HG02970 (cell line): Measurements from ENCODE around the gene LPA.
"Not testable (repeated sequence)": the region's sequence is repeated elsewhere in the genome, so short reads cannot be mapped to it uniquely, and the experiment has no call there.

ENCODE experiments used
- ATAC-seq: cut with Tn5 transposase; IDR thresholded peaks from one replicate; pipeline ENCODE4 v1.9.1; 2021; ENCODE audit warnings: mild to moderate bottlenecking, moderate library complexity, moderate number of reproducible peaks; ENCODE audit not compliant: unreplicated experiment, low FRiP score

Gene LPA, protein sequence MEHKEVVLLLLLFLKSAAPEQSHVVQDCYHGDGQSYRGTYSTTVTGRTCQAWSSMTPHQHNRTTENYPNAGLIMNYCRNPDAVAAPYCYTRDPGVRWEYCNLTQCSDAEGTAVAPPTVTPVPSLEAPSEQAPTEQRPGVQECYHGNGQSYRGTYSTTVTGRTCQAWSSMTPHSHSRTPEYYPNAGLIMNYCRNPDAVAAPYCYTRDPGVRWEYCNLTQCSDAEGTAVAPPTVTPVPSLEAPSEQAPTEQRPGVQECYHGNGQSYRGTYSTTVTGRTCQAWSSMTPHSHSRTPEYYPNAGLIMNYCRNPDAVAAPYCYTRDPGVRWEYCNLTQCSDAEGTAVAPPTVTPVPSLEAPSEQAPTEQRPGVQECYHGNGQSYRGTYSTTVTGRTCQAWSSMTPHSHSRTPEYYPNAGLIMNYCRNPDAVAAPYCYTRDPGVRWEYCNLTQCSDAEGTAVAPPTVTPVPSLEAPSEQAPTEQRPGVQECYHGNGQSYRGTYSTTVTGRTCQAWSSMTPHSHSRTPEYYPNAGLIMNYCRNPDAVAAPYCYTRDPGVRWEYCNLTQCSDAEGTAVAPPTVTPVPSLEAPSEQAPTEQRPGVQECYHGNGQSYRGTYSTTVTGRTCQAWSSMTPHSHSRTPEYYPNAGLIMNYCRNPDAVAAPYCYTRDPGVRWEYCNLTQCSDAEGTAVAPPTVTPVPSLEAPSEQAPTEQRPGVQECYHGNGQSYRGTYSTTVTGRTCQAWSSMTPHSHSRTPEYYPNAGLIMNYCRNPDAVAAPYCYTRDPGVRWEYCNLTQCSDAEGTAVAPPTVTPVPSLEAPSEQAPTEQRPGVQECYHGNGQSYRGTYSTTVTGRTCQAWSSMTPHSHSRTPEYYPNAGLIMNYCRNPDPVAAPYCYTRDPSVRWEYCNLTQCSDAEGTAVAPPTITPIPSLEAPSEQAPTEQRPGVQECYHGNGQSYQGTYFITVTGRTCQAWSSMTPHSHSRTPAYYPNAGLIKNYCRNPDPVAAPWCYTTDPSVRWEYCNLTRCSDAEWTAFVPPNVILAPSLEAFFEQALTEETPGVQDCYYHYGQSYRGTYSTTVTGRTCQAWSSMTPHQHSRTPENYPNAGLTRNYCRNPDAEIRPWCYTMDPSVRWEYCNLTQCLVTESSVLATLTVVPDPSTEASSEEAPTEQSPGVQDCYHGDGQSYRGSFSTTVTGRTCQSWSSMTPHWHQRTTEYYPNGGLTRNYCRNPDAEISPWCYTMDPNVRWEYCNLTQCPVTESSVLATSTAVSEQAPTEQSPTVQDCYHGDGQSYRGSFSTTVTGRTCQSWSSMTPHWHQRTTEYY (N-terminal part only)

DNA sequence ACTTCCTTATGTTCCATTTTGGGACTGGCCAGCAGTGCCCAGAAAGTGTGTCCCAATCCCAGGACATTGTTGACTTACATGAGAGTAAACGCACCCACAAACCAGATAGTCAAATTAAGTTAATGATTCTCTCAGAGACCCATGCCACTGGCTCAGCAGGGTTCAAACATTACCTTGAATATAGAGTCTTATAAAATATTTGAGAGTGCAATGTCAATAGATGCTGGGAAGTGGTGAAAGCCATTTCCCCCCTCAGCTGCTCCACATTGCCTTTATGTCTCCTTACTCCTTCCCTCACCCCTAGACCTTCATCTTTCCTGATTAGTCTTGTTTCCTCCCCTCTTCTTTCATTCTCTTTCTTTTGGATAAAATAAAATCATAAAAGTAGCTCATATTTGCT is at the start of gene LPA:
Gene LPA, minus strand, starts transcription at position 78 of the 400 bp plus-strand sequence. Its CDS starts 61 bp downstream, at position 17.
- not testable (repeated sequence) for ATAC-seq

DNA sequence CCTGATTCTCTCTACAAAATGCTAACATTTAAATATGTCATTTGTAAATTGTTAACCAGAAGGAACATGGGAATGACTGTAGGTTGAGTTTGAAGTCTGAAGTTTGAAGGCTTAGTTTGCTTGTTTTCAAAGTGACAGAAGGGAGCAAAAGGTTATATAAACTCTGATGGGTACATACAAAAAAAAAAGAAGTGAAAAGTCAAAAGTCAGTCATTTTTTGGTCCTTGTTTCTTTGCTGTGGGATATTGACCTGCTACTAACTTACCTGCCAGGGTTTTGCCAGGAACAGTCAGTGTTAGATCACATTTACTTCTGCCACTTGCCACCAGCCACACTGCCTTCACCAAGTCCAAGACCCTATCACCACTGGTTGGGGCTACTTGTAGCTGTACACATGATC is 44.9 kb upstream of the LPA start:
- ATAC-seq = not testable (repeated sequence)

DNA sequence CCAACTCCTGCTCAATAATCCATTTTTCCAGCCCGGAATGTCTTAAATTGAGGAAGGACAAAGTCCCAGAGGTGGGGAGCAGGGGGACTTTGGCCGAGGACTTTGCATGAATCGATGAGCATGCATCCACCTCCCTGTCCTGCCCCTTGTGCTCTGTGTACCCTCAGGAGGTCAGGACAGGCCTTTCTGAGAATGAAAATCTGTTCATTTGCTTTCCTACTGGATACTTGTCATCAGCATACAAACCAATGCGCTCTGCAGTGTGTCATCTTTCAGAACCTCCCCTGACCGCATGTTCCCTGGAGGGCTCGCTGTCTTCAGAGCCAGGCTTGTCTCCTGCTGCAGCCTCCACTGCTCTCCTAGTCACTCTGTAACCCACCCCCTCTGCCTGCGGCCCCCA is 40.6 kb upstream of the LPA start:
- ATAC-seq = not testable (repeated sequence)

DNA sequence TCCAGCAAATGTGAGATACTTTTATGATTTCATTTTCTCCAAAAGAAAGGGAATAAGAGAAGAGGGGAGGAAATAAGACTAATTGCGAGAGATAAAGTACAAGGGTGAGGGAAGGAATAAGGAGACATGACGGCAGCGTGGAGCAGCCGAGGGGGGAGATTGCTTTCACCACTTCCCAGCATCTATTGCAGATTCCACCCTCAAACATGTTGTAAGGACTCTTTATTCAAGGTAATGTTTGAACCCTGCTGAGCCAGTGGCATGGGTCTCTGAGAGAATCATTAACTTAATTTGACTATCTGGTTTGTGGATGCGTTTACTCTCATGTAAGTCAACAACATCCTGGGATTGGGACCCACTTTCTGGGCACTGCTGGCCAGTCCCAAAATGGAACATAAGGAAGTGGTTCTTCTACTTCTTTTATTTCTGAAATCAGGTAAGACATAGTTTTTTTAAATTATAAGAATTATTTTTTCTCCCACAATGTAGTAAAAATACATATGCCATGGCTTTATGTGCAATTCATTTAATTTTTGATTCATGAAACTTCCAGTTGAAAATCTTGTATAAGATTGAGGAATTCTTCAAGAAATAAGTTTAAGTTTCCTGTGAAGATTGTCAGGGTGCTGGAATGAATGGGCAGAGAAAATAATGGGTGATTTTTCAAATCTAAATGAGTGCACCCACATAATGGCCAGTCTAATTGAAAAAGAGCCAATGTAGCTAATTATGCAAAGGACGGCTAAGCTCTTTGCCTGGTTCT is 38.0 kb upstream of the LPA start, which contains the start of gene PLG:
Gene PLG, plus strand, starts transcription at position 327 of the 763 bp plus-strand sequence. Its CDS starts 61 bp downstream, at position 388.
- not testable (repeated sequence) for ATAC-seq

DNA sequence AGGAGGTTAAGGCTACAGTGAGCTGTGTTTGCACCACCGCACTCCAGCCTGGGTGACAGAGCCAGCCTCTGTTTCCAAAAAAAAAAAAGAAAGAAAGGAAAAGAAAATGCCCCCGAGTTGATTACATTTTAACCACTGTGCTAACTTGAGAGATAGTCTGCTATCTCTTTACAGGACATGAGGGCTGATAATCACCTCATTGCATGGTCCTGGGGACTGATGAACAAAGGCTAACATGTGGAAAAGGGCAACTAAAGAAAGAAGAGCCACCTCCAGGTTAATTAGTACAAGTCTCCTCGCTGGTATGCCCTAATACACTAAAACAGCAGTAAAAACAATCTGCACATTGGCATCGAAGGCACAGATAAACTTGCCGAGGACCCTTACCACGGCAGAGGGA is 33.8 kb upstream of the LPA start:
- no peak for ATAC-seq

DNA sequence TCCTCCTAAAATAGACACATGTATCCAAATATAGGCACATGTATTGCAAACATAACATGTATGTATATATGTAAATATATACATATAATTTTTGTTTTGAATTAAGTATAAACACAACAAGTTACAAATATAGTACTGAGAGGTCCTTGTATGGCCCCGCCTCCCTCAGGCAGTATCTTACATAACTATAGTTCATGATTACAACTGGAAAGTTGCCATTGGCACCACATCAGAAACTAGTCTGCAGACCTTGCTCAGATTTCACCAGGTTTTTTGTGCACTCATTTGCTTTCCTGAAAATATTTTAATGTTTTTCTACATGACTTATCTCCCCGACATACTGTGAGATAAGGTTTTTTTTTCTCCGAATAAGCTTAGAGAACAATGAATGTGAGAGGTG is 32.8 kb upstream of the LPA start:
- ATAC-seq = not testable (repeated sequence)

DNA sequence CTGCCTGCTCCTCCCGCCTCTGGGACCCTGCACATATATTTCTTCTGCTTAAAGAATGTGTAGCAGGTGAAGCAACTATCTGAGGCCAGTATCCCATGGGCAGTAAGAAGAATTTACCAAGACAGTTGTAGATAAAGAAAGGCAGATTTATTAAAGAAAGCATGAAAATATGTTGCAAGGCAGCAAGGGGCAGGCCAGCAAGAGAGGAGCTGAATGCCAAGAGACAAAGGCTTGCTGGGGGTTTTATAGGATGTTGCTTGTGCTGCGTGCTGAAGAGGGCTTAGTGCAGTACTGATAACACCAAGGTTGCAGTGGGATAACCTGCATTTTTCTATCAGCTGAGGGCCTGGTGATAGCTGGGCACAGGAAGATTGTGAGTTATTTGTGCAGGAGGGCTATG is 31.5 kb upstream of the LPA start:
- not testable (repeated sequence) for ATAC-seq

DNA sequence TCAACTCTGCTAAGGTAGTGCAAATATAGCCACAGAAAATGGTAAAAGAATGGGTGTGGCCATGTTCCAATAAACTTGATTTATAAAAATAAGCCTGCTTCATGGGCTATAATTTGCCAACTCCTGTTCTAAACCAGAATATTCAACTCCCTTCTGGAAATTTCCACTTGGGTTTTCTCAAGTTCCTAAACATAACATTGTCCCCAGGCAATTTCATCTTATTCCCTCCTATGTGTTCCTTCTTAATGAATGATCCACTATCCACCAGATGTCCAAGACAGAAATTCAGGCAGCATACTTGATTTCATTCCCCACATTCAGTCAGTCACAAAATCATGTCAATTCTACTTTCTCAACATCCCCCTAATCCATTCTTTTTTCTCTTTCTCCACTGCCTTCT is 30.9 kb upstream of the LPA start:
- not testable (repeated sequence) for ATAC-seq

DNA sequence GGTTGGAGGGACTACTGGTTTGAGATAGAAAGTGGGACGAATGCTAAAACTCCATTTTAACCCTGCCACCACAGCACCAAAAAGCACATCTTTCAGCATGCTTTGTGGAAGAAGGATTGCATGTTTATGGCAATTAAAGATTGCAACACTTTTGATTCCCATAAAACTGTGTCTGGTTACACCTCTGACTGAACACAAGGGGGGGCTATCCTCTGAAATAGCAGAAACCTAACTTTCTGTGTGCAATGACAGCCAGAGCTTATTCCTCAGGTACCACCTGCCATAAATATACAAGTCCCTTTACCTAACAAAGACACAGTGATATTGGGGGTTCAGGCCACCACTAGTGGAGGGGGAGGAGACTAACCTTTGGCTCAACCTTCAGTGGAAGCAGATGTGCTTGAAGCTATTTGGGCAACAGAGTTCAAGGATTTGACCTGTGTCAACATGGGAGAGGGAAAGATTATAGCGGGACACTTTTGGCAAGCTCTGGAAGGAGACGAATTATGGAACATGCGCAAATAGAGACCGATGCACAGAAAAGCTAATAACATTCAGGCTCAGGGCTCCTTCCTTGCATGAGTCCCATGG is 28.4 kb upstream of the LPA start:
- no peak for ATAC-seq

DNA sequence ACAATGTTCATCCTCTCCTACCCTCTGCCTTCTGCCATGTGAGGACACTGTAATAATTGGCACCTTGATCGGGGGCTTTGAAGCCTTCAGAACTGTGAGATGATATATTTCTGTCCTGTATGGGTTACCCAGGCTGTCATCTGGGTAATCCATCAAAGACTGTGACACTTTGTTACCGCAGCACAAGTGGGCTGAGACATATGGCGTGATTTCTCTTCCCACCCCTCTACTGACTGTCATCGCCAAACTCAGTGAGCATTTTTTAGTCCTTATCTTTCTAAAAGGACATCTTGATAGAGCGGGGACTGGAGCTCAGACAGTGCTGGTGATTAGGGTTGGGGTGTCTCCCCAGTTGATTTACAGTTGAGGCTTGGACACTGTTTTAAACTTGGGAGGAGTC is 27.5 kb upstream of the LPA start:
- ATAC-seq = no peak

DNA sequence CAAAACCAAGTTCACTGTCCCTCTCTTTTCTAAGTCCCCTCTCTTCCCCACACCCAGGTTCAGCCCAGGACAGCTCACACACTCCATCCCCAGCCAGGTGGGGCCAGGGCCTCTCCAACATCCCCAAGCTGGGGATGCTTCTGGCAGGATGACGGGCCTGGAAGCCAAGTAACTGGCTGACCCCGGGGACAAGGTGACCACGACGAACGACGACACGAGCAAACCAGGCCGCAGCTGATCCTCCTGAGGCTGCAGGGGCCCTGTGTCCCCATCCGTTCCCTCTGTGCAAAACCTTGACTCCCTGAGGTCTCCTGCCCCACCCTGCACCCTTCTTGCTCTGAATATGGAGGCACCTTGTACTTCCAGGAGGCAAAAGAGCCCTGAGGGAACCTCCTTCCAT is 26.4 kb upstream of the LPA start:
- ATAC-seq = no peak

DNA sequence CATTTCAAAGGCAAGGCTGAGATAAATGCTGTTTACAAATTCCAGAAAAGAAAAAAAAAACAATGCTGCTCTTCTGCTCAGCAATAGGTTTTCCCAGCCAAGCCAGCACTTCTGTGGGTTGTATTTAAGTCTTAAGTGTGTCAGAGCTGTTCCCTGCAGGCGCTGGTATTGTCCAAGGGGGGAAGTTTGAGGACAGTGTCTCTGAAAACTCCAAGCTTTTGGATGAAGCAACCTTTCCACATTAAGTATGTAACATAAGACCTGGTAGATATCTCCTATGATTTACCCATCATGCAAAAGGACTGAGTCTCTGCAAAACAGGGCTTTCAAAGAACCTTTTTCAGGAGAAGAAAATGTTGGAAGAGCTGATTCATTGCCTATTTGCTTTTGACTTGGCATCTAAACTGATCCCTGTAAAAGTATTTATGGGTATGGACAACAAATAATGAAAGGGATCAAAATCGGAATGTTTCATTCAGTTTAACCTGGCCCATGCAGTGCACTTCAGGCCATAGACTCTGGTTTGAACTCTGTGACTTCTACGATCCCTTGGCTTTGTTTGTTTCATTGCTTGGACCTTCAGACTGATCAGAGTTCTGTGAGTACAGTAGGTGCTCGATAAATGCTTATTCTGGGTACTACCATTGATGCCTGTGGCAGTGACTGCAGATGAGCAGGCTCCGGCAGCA is 21.8 kb upstream of the LPA start:
- no peak for ATAC-seq

DNA sequence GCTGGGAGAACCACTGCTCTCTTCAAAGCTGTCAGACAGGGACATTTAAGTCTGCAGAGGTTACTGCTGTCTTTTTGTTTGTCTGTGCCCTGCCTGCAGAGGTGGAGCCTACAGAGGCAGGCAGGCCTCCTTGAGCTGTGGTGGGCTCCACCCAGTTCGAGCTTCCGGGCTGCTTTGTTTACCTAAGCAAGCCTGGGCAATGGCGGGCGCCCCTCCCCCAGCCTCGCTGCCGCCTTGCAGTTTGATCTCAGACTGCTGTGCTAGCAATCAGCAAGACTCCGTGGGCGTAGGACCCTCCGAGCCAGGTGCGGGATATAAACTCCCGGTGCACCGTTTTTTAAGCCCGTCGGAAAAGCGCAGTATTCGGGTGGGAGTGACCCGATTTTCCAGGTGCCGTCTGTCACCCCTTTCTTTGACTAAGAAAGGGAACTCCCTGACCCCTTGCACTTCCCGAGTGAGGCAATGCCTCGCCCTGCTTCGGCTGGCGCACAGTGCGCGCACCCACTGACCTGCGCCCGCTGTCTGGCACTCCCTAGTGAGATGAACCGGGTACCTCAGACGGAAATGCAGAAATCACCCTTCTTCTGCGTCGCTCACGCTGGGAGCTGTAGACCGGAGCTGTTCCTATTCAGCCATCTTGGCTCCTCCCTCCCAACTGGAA is 21.2 kb upstream of the LPA start:
- ATAC-seq = not testable (repeated sequence)

DNA sequence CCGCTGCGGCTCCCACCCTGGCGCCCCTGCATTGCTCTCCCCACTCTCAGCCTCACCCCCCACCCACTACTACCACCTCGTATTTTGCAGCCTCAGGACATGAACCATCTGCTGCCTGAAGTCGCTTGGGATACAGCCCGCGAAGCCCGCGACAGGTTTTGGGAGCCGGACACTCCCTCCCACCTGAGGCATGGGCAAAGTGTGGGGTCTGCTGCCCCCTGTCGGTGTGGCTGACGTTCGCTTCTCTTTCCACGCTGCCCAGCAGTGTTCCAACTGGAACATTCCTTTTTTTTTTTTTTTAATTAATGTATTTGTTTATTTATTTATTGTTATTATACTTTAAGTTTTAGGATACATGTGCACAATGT is 15.3 kb upstream of the LPA start:
- no peak for ATAC-seq

DNA sequence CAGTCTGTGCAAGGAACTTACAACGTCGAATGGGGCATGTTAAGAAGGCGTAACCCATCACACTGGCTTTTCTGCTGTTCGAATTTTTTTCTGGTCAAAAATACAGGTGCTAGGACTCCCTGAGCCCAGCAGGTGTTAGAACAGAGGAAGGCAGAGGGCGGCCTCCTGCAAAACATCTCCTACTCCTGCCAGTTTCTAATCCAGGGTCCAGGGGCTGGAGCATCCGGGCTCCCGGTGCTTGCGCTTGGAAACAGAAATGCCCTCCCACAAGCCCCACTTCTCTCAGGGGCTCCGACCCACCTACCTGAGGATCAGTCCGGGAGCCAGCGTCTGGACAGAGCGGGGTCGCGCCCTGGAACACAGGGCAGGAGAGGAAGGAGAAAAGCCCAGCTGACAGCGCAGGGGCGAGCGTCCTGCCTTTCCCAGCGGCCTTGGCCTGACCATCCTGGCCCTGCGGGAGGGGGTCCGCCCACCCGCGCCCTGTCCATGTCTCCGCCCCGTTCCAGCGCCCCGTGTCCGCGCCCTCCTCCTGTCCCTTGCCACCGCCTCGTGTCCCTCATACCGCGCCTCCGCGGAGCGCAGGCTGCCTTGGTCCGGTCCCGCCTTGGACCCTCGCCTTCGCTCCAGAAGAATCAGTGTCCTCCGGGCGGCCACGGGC is 14.8 kb upstream of the LPA start:
- no peak for ATAC-seq

DNA sequence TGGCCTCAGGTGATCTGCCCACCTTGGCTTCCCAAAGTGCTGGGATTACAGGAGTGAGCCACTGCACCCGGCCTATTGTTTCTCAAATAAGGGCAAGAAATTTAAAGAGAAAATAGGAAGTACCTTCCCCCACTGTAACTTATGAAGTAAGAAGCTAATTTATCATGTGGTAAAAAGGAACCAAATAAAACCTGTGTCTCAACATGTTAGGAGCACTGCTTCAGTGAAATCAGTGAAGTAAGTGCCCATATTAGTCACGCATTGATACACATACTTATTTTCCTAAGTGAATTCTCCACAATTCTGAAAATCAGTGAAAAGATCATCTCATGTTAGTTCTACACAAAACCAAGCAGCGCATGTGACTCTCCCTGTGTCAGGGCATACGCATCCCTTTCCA is 14.2 kb upstream of the LPA start:
- no peak for ATAC-seq

DNA sequence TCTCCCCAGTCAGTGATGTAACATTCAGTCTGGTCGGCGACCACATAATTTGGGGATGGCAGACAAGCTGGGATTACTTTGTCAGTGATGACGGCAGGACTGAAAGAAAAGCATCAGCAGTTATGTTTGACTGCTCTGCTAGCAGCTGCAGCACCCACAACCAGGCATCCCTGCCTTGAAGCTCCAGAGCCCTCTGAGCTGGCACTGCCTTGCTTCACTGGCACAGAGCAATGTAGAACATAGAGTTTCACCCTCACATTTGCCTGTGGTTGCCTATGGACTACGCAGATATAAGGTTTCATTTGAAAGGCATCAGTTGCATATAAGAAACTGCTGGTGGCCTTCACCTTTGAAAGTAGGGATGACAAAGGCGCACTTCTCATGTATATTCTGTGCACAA is 12.3 kb upstream of the LPA start:
- not testable (repeated sequence) for ATAC-seq

DNA sequence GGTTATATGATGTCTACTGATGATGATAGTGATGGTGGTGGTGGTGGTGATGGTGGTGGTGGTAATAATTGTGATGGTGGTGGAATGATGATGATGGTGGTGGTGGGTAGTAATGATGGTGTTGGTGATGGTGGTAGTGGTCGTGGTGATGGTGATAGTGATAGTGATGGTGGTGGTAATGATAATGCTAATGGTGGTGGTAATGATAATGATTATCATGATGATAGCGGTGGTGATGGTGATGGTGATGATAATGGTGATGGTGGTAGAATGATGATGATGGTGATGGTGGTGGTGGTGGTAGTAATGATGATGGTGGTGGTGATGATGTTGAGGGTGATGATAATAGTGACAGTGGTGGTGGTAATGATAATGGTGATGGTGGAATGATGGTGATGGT is 4.5 kb upstream of the LPA start:
- no peak for ATAC-seq
